Neuronal stem cell (in vitro differentiated cells): ENCODE results near the gene HSD11B2.

Source experiments
- DNase-seq: peaks from one replicate; pipeline ENCODE4 v3.0.0-alpha.2; 2013; ENCODE audit warnings: low spot score
- H2AFZ ChIP-seq: one replicate; pipeline ENCODE4 v1.6.1; 2013; ENCODE audit warnings: mild to moderate bottlenecking, low read length, inconsistent platforms
- H2AK5ac ChIP-seq: 2 replicates; pipeline ENCODE4 v1.6.1; 2013; ENCODE audit warnings: low read depth, mild to moderate bottlenecking, inconsistent platforms, low read length, moderate library complexity, mixed read lengths
- H2BK120ac ChIP-seq: 2 replicates; pipeline ENCODE4 v1.6.1; 2013; ENCODE audit warnings: low read depth, mild to moderate bottlenecking, inconsistent platforms, low read length, moderate library complexity, mixed read lengths
- H2BK12ac ChIP-seq: one replicate; pipeline ENCODE4 v1.6.1; 2013; ENCODE audit warnings: low read length, inconsistent platforms
- H2BK15ac ChIP-seq: 2 replicates; pipeline ENCODE4 v1.6.1; 2013; ENCODE audit warnings: mild to moderate bottlenecking, low read length, inconsistent platforms, mixed read lengths
- H2BK5ac ChIP-seq: one replicate; pipeline ENCODE4 v1.6.1; 2013; ENCODE audit warnings: inconsistent platforms, mild to moderate bottlenecking, low read length, moderate library complexity
- H3K14ac ChIP-seq: one replicate; pipeline ENCODE4 v1.6.1; 2013; ENCODE audit warnings: low read length, inconsistent platforms
- H3K18ac ChIP-seq: 2 replicates; pipeline ENCODE4 v1.6.1; 2013; ENCODE audit warnings: low read length, inconsistent platforms
- H3K23ac ChIP-seq: 2 replicates; pipeline ENCODE4 v1.6.1; 2013; ENCODE audit warnings: low read depth, mild to moderate bottlenecking, mixed read lengths, low read length, inconsistent platforms; ENCODE audit not compliant: poor library complexity
- H3K27ac ChIP-seq: replicated peaks from 3 replicates; pipeline ENCODE4 v1.5.1; 2013; ENCODE audit warnings: low read length, inconsistent platforms
- H3K27me3 ChIP-seq, 3 experiments: 2 replicates each; pipeline ENCODE4 v1.6.1; 2013; ENCODE audit warnings: low read length in 3 of 3, mild to moderate bottlenecking in 2 of 3, inconsistent platforms in 1 of 3, low read depth in 1 of 3, mixed read lengths in 1 of 3, moderate library complexity in 1 of 3; ENCODE audit not compliant: control insufficient read depth in 3 of 3, insufficient read depth in 3 of 3
- H3K36me3 ChIP-seq, 2 donors: replicated peaks in 1 of 2; 2 replicates each; pipeline ENCODE4 v1.6.1; 2013; ENCODE audit warnings: low read length in 2 of 2; ENCODE audit not compliant: control insufficient read depth in 2 of 2, insufficient read depth in 2 of 2
- H3K4ac ChIP-seq: 2 replicates; pipeline ENCODE4 v1.6.1; 2013; ENCODE audit warnings: inconsistent platforms, mild to moderate bottlenecking, low read length, moderate library complexity
- H3K4me1 ChIP-seq, 2 donors: 1 replicate in 1 of 2; 2 replicates in 1 of 2; pipeline ENCODE4 v1.6.1; 2013; ENCODE audit warnings: low read length in 2 of 2, low read depth in 1 of 2; ENCODE audit not compliant: control insufficient read depth in 2 of 2, insufficient read depth in 1 of 2
- H3K4me2 ChIP-seq: one replicate; pipeline ENCODE4 v1.6.1; 2013; ENCODE audit warnings: mild to moderate bottlenecking, low read length, inconsistent platforms; ENCODE audit not compliant: insufficient read depth, poor library complexity, severe bottlenecking
- H3K4me3 ChIP-seq, 2 donors: 2 replicates each; pipeline ENCODE4 v1.5.1; 2013; ENCODE audit warnings: low read length in 2 of 2, mild to moderate bottlenecking in 2 of 2, inconsistent platforms in 1 of 2, moderate library complexity in 1 of 2
- H3K79me1 ChIP-seq: one replicate; pipeline ENCODE4 v1.6.1; 2013; ENCODE audit warnings: low read depth, mild to moderate bottlenecking, inconsistent platforms, low read length, moderate library complexity
- H3K9ac ChIP-seq: one replicate; pipeline ENCODE4 v1.6.1; 2013; ENCODE audit warnings: mild to moderate bottlenecking, low read depth, low read length, inconsistent platforms; ENCODE audit not compliant: poor library complexity
- H3K9me3 ChIP-seq, 2 donors: replicated peaks in 1 of 2; 2 replicates each; pipeline versions ENCODE3 to v1.6.1; 2013; ENCODE audit warnings: low read length in 2 of 2, mild to moderate bottlenecking in 2 of 2, inconsistent platforms in 1 of 2, low read depth in 1 of 2, mixed read lengths in 1 of 2, moderate library complexity in 1 of 2; ENCODE audit not compliant: control insufficient read depth in 2 of 2, insufficient read depth in 1 of 2
- H4K8ac ChIP-seq: one replicate; pipeline ENCODE4 v1.6.1; 2013; ENCODE audit warnings: low read depth, mild to moderate bottlenecking, inconsistent platforms, low read length, moderate library complexity
- H4K91ac ChIP-seq: one replicate; pipeline ENCODE4 v1.6.1; 2013; ENCODE audit warnings: low read length, low read depth, mild to moderate bottlenecking, inconsistent platforms; ENCODE audit not compliant: poor library complexity
- WGBS, 2 donors: extraction: QIAGEN DNeasy Blood & Tissue Kit; methylation state at CpG; one replicate each; pipeline ENCODE4 v1.1.7; 2013; ENCODE audit warnings: missing lambda C conversion rate in 2 of 2, mixed read lengths in 1 of 2; ENCODE audit not compliant: insufficient read length in 2 of 2, insufficient replicate concordance in 1 of 2; ENCODE audit errors: extremely low coverage in 2 of 2; 5-methylcytosine and 5-hydroxymethylcytosine counted together

The HSD11B2 gene

GRCh38 chr16:67392301-67393059 lies 38.4 kb upstream of the HSD11B2 start:
- H2BK120ac ChIP-seq: peak overlapping the region; percentile 96
- H3K14ac ChIP-seq: peak overlapping the region; percentile 99
- H3K27me3 ChIP-seq: peaks cover 11 to 36% (median 25%) of the 10 kb centered on the region in 3 experiments
- H3K9me3 ChIP-seq: peaks cover 0 to 2% of the 10 kb centered on the region in 2 donors
- H3K4me3 ChIP-seq: peak overlapping the region; percentile 41 to 72
- H3K18ac ChIP-seq: peak overlapping the region; percentile 98
- peak overlapping the region; percentile 75 for H3K4me2 ChIP-seq
- H3K36me3 ChIP-seq: no peaks in the 10 kb centered on the region
- H2AK5ac ChIP-seq: peak overlapping the region; percentile 97
- peak overlapping the region; percentile 29 for H4K8ac ChIP-seq
- H2BK15ac ChIP-seq: peak overlapping the region; percentile 99
- peaks cover 43 to 54% of the 10 kb centered on the region in 2 donors for H3K4me1 ChIP-seq
- peak overlapping the region; percentile 66 for H3K9ac ChIP-seq
- peak overlapping the region; percentile 86 for H4K91ac ChIP-seq
- peak overlapping the region; percentile 48 for H3K4ac ChIP-seq
- no CpG with 5 or more reads among the region's 18 CpGs for WGBS, 2 donors
- DNase-seq: no peak
- H3K27ac ChIP-seq: no peak overlapping the region
- peaks cover 7% of the 10 kb centered on the region for H3K79me1 ChIP-seq
- H3K23ac ChIP-seq: peak overlapping the region; percentile 34
- peak overlapping the region; percentile 77 for H2BK5ac ChIP-seq
- peak overlapping the region; percentile 99 for H2BK12ac ChIP-seq
- peak overlapping the region; percentile 91 for H2AFZ ChIP-seq

DNA sequence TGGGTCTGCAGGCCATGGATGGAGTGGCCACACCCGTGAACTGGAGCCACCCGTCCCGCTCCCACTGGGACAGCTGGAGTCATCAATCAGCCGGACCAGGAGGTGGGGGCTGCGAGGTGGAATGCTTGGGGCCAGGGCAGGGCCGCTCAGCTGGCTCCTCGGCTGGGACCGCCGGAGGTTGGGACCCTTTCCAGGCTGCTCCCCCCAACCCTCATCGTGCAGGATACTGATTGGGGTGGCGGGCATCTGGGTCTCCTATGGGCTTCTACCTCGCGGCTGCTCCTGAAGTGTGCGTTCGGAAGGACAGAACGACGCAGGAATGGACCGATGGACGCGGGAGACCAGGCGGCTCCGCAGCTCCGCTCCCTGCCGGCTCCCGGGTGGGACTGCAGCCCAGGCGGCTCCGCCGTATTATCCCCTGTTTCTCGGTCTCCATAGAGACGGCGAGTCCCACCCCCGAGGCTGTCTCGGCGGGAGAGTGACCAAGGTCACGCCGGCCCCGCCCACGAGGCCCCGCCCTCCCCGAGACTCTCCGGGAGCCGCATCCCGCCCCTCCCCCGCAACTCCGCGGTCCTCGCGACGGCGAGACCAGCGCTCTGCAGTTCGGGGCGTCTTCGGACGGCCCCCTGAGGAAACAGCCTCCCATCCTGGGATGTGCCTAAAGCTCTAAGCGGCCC lies 37.7 kb upstream of the HSD11B2 start, which contains the start of gene TPPP3:
Gene TPPP3, minus strand, starts transcription at position 388 of the 677 bp plus-strand sequence. CDS start 2,387 bp downstream, outside the sequence.
- no peak within 1 kb of the TSS for H3K27ac ChIP-seq
- peaks cover 47 to 57% of the 10 kb centered on the region in 2 donors for H3K4me1 ChIP-seq
- no peaks in the 10 kb centered on the region for H3K36me3 ChIP-seq
- peaks cover 5% of the 10 kb centered on the region for H3K79me1 ChIP-seq
- DNase-seq: peak; percentile 85
- peak within 1 kb of the TSS; percentile 99 for H2BK12ac ChIP-seq
- peak within 1 kb of the TSS; percentile 29 for H4K8ac ChIP-seq
- H2BK5ac ChIP-seq: peak within 1 kb of the TSS; percentile 77
- peak within 1 kb of the TSS; percentile 86 for H4K91ac ChIP-seq
- H2BK120ac ChIP-seq: peak within 1 kb of the TSS; percentile 96
- peak within 1 kb of the TSS; percentile 99 for H2BK15ac ChIP-seq
- H2AFZ ChIP-seq: peak within 1 kb of the TSS; percentile 91
- peak within 1 kb of the TSS; percentile 66 for H3K9ac ChIP-seq
- peak within 1 kb of the TSS; percentile 97 for H2AK5ac ChIP-seq
- peaks cover 11 to 38% (median 21%) of the 10 kb centered on the region in 3 experiments for H3K27me3 ChIP-seq
- peak within 1 kb of the TSS; percentile 98 for H3K18ac ChIP-seq
- peaks cover 0 to 2% of the 10 kb centered on the region in 2 donors for H3K9me3 ChIP-seq
- H3K23ac ChIP-seq: peak within 1 kb of the TSS; percentile 76
- peak within 1 kb of the TSS; percentile 41 to 72 for H3K4me3 ChIP-seq
- peak within 1 kb of the TSS; percentile 75 for H3K4me2 ChIP-seq
- WGBS, 2 donors: no CpG with 5 or more reads among the region's 56 CpGs
- H3K14ac ChIP-seq: peak within 1 kb of the TSS; percentile 99
- H3K4ac ChIP-seq: no peak within 1 kb of the TSS

DNA sequence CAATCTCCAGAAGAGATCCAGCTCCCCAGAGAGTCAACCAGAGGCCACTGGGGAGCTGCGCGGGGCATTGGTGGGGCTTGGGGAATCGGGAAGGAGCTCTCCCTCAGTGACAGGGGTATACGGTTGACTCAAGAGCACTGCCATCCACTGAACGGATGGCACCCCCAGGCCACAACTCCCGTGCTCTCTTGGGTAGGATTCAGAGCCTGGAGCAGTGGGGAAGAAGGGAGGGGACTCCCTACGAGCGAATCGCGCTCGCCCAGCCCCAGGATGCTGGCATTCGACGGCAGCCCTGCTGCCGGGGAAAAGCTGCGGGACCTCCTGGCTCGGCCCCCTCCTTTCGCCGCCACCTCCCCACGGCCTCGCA lies 37.1 kb upstream of the HSD11B2 start:
- H3K9ac ChIP-seq: peak overlapping the region; percentile 40
- H3K9me3 ChIP-seq: peaks cover 0 to 2% of the 10 kb centered on the region in 2 donors
- peak overlapping the region; percentile 77 for H2BK120ac ChIP-seq
- no peak overlapping the region for H3K27ac ChIP-seq
- peak overlapping the region; percentile 76 for H3K23ac ChIP-seq
- H4K91ac ChIP-seq: peak overlapping the region; percentile 48
- no CpG with 5 or more reads among the region's 20 CpGs for WGBS, 2 donors
- peaks cover 47 to 57% of the 10 kb centered on the region in 2 donors for H3K4me1 ChIP-seq
- H3K27me3 ChIP-seq: peaks cover 11 to 39% (median 21%) of the 10 kb centered on the region in 3 experiments
- H3K14ac ChIP-seq: peak overlapping the region; percentile 47
- peak overlapping the region in 1 of 2 donors; percentile 20 for H3K4me3 ChIP-seq
- peak overlapping the region; percentile 91 for H2AFZ ChIP-seq
- no peak overlapping the region for H3K4ac ChIP-seq
- no peak for DNase-seq
- no peak overlapping the region for H4K8ac ChIP-seq
- H2BK5ac ChIP-seq: peak overlapping the region; percentile 69
- peak overlapping the region; percentile 95 for H2AK5ac ChIP-seq
- H2BK15ac ChIP-seq: peak overlapping the region; percentile 90
- no peaks in the 10 kb centered on the region for H3K36me3 ChIP-seq
- peak overlapping the region; percentile 75 for H3K4me2 ChIP-seq
- peak overlapping the region; percentile 47 for H2BK12ac ChIP-seq
- H3K18ac ChIP-seq: peak overlapping the region; percentile 90
- H3K79me1 ChIP-seq: peaks cover 5% of the 10 kb centered on the region
